ENCODE data around the gene CNPPD1. TPM values are rescaled to one million over a fixed set of nuclear protein-coding genes. Genes with fewer than 3 reads are reported as not detected.
A peak's percentile ranks its signal among the peaks of the same experiment; 100 is the strongest.
"Not testable (repeated sequence)": the region's sequence is repeated elsewhere in the genome, so short reads cannot be mapped to it uniquely, and the experiment has no call there.

The CNPPD1 gene
- total RNA-seq, 1 donor from 2014 or later: 37.8 TPM

GRCh38 chr2:219206328-219207133 is 29.8 kb upstream of the CNPPD1 start, which contains the start of gene ZFAND2B:
ZFAND2B (plus strand) TSS chr2:219206782; CDS start chr2:219206988, 206 bp downstream.
- Mint-ChIP-seq H3K36me3 (no peaks in the 10 kb centered on the region), H3K27me3 (peaks cover 8% of the 10 kb centered on the region), H3K9me3 (no peaks in the 10 kb centered on the region), H3K4me3 (peak within 1 kb of the TSS; percentile 97), H3K27ac (peak within 1 kb of the TSS; percentile 98), H3K4me1 (ENCODE audit: unreplicated experiment) (peaks cover 18% of the 10 kb centered on the region)
- peak; percentile 43 for TF ChIP-seq CTCF (conservative IDR thresholded peaks at IDR 0.05)
- DNase-seq (ENCODE audit: extremely low spot score, unreplicated experiment): peak; percentile 97

GRCh38 chr2:219205981-219206327 is 29.2 kb upstream of the CNPPD1 start:
- DNase-seq (ENCODE audit: extremely low spot score, unreplicated experiment): no peak
- peak overlapping the region; percentile 98 for H3K27ac Mint-ChIP-seq
- no peaks in the 10 kb centered on the region for H3K36me3 Mint-ChIP-seq
- no peaks in the 10 kb centered on the region for H3K9me3 Mint-ChIP-seq
- H3K4me3 Mint-ChIP-seq: peak overlapping the region; percentile 97
- H3K4me1 Mint-ChIP-seq (ENCODE audit: unreplicated experiment): peaks cover 18% of the 10 kb centered on the region
- H3K27me3 Mint-ChIP-seq: peaks cover 8% of the 10 kb centered on the region
- TF ChIP-seq CTCF (conservative IDR thresholded peaks at IDR 0.05): no peak

GRCh38 chr2:219205165-219205538 is 28.4 kb upstream of the CNPPD1 start:
- H3K4me1 Mint-ChIP-seq (ENCODE audit: unreplicated experiment): peaks cover 18% of the 10 kb centered on the region
- no peaks in the 10 kb centered on the region for H3K9me3 Mint-ChIP-seq
- no peak overlapping the region for H3K27ac Mint-ChIP-seq
- no peak for TF ChIP-seq CTCF (conservative IDR thresholded peaks at IDR 0.05)
- DNase-seq (ENCODE audit: extremely low spot score, unreplicated experiment): no peak
- peak overlapping the region; percentile 51 for H3K4me3 Mint-ChIP-seq
- peaks cover 8% of the 10 kb centered on the region for H3K27me3 Mint-ChIP-seq
- H3K36me3 Mint-ChIP-seq: no peaks in the 10 kb centered on the region

DNA sequence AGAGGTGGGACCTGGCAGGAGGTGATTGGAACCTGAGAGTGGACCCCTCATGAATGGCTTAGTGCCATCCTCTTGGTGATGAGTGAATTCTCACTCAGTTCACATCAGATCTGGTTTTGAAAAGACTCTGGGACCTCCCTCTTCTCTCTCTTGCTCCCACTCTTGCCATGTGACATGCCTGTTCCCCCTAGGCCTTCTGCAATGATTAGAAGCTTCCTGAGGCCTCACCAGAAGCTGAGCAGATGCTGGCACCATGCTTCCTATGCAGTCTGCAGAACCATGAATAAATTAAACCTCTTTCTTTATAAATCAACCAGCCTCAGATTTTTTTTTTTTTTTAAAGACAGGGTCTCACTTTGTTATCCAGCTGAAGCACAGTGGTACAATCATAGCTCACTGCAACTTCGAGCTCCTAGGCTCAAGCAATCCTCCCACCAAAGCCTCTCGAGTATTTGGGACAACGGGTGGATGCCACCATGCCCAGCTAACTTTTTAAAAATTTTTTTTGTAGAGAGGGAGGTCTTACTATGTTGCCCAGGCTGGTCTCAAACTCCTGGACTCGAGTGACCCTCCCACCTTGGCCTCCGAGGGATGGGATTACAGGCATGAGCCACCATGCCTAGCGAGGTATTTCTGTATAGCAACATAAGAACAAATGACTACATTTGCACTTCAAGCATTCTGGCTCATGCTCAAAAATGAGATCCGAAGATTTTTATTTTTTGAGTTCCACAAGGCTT is 27.9 kb upstream of the CNPPD1 start:
- Mint-ChIP-seq H3K27me3 (peaks cover 9% of the 10 kb centered on the region), H3K4me1 (ENCODE audit: unreplicated experiment) (peaks cover 18% of the 10 kb centered on the region), H3K36me3 (no peaks in the 10 kb centered on the region), H3K9me3 (no peaks in the 10 kb centered on the region), H3K27ac (no peak overlapping the region), H3K4me3 (no peak overlapping the region)
- TF ChIP-seq CTCF (conservative IDR thresholded peaks at IDR 0.05): no peak
- DNase-seq (ENCODE audit: extremely low spot score, unreplicated experiment): no peak

DNA sequence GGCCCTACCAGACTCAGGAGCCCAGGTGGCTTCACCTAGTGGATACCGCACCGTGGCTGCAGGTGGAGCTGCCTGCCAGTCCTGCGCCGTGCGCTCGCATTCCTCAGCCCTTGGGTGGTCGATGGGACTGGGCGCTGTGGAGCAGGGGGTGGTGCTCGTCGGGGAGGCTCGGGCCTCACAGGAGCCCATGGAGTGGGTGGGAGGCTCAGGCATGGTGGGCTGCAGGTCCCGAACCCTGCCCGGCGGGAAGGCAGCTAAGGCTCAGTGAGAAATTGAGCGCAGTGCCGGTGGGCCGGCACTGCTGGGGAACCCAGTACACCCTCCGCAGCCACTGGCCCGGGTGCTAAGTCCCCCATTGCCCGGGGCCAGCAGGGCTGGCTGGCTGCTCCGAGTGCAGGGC is 24.6 kb upstream of the CNPPD1 start:
- not testable (repeated sequence) for H3K9me3 Mint-ChIP-seq; H3K4me3 Mint-ChIP-seq; H3K36me3 Mint-ChIP-seq; H3K4me1 Mint-ChIP-seq (ENCODE audit: unreplicated experiment); H3K27ac Mint-ChIP-seq; DNase-seq (ENCODE audit: extremely low spot score, unreplicated experiment)
- H3K27me3 Mint-ChIP-seq: peaks cover 16% of the 10 kb centered on the region

DNA sequence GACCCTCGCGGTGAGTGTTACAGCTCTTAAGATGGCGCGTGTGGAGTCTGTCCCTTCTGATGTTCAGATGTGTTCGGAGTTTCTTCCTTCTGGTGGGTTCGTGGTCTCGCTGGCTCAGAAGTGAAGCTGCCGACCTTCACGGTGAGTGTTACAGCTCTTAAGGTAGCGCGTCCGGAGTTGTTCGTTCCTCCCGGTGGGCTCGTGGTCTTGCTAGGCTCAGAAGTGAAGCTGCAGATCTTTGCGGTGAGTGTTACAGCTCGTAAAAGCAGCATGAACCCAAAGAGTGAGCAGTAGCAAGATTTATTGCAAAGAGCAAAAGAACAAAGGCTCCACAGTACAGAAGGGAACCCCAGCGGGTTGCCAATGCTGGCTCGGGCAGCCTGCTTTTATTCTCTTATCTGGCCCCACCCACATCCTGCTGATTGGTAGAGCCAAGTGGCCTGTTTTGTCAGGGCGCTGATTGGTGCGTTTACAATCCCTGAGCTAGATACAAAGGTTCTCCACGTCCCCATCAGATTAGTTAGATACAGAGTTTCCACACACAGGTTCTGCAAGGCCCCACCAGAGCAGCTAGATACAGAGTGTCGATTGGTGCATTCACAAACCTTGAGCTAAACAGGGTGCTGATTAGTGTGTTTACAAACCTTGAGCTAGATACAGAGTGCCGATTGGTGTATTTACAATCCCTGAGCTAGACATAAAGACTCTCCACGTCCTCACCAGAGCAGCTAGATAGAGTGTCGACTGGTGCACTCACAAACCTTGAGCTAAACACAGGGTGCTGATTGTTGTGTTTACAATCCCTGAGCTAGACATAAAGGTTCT is 24.0 kb upstream of the CNPPD1 start:
- not testable (repeated sequence) for H3K27ac Mint-ChIP-seq; H3K9me3 Mint-ChIP-seq; DNase-seq (ENCODE audit: extremely low spot score, unreplicated experiment); H3K4me3 Mint-ChIP-seq; H3K36me3 Mint-ChIP-seq; H3K4me1 Mint-ChIP-seq (ENCODE audit: unreplicated experiment)
- H3K27me3 Mint-ChIP-seq: peaks cover 13% of the 10 kb centered on the region
